HG02973 (cell line): ENCODE data around the gene RHOH.
"Not testable (repeated sequence)": the region's sequence is repeated elsewhere in the genome, so short reads cannot be mapped to it uniquely, and the experiment has no call there.

Experiments
- ATAC-seq: cut with Tn5 transposase; IDR thresholded peaks from one replicate; pipeline ENCODE4 v1.9.1; 2021; ENCODE audit warnings: moderate library complexity; ENCODE audit not compliant: unreplicated experiment

RHOH gene, protein sequence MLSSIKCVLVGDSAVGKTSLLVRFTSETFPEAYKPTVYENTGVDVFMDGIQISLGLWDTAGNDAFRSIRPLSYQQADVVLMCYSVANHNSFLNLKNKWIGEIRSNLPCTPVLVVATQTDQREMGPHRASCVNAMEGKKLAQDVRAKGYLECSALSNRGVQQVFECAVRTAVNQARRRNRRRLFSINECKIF

DNA sequence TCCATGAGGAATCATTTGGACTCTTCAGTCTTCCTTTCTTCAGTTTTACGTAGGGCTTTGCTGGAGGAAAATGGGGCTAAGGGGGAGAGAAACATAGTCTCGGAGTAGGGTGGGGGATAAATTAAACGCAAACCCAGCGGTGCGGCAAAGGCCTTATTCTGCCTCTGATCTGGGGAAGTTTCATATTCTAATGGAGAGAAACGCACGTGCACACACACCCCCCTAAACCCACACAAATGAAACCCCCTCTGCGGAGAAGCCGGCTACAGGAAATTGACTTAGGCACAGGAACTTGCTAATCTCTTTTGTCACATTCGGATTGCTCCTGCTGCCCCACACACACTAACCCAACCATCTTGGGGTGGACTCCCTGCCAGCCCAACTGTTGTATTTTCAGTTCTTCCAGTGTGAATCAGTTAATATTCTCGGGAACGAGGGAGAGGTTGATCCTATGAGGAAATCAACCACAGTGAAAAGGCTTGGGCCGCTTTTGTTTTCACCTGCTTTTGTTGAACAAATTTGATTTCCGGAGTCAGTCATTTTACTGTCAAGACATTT lies at the start of gene RHOH:
Gene RHOH, plus strand, starts transcription at position 308 of the 558 bp plus-strand sequence. CDS start 46,356 bp downstream, outside the sequence.
- ATAC-seq, result peak; percentile 21

- not testable (repeated sequence) for ATAC-seq
Measured at GRCh38 chr4:40147490-40147889, 49.3 kb upstream of the RHOH start.

DNA sequence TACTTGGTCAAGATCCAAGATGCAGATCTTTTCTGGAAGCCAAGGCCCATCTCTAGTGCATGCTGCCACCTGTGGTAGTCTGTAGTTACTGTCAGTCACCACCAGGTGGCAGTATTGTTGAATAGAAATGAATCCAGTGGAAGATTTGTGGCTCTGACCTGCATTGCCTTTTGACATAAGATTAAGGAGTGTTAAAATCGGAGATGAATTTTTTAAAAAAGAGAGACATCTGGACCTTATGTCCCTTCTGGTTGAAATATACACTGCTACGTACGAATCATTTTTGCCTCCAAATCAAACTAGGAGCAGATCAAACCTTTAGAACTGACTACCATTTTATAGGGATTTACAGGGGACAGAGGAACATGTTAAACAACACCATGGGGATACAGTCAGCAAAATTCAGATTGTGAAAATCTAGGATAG lies 46.9 kb upstream of the RHOH start:
- no peak for ATAC-seq

DNA sequence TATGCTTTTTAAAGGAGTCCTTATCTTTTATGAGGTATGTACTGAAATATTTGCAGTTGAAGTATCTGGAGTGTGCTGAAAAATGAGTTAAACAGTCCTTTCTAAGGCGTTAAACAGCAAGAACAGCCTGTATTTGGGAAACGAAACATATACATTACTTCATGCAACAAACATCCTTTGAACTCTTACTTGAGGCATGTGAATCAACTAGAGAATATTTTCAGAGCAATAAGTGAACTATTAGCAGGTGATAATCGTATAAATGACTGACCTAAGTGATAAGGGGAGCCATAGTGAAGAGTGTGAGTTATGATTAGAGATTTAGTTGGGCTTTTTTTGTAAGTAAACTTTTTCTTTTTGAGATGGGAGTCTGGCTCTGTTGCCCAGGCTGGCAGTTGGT lies 45.9 kb upstream of the RHOH start:
- no peak for ATAC-seq

- ATAC-seq, result no peak
Measured at GRCh38 chr4:40152637-40153036, 44.2 kb upstream of the RHOH start.

DNA sequence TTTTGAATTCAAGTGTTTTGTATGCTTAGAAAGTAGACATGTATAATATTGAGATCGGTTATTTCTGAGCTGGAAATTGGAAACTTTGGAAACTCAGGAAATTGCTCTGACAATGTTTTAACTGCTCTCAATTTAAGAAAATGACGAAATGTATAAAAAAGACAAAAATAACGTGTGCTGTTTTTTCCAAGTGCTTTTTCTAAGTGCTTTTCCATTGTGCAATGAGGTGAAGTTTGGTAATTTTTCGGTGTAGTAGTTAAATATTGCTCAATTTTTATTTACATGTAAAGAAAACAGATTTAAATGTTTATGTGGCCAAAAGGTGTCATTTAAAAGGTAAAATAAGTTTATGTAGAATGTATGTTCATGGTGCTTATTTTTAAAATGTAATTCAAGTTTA lies 39.4 kb upstream of the RHOH start:
- ATAC-seq, result no peak

DNA sequence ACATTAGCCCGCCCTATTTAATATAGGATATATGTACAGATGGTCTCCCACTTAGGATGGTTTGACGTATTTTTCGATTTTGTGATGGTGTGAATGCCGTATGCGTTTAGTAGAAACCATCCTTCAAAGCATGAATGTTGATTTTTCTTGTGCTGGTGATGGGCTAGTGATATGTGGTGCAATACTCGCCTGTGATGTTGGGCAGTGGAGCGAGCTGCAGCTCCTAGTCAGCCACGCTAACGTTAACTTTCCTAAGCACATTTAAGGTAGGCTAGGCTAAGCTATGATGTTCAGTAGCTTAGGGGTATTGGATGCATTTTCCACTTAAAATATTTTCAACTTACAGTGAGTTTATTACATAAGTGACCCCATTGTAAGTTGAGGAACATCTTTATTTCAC lies 36.6 kb upstream of the RHOH start:
- no peak for ATAC-seq

- no peak for ATAC-seq
Measured at GRCh38 chr4:40164459-40164858, 32.4 kb upstream of the RHOH start.

DNA sequence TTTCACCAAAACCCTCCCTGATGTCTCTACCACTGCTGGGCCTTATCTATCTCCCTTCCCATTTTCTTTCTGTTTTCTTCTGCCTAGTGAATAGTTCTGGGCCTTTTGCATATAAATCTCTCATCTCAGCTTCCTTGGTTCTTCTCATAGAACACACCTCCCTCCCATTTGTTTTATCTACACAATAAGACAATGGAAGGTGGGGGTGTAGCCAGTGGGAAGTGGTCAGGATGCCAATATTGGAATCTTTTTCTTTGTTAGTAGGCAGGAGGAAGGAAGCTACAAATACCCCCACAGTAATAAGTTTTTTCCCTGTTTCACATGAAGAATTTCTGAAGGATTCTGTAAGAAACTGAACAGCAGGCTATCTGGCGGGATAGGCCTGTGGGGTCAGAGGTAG lies 30.9 kb upstream of the RHOH start:
- ATAC-seq, result no peak

GRCh38 chr4:40168070-40168469 lies 28.8 kb upstream of the RHOH start:
- no peak for ATAC-seq

GRCh38 chr4:40170588-40170987 lies 26.2 kb upstream of the RHOH start:
- ATAC-seq, result peak; percentile 64

DNA sequence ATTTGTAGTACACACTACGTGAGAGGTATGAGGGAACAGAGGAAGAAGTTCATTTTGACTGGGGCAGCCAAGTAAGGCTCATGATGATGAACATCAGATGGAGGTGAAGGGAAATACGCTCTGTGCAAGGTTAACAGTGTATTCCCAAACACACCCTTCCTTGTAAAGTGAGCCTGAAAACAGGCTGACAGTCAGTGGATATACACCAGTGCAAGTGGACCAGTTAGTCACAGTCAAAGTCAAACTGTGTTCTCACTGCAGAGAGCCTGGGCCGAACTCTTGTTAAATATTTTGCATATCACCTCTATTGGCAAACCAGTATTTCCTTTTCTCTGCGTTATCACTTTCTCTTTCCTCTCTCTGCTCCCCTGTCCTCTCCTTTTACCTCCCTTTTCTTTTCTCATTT lies 23.4 kb upstream of the RHOH start:
- peak; percentile 71 for ATAC-seq

- no peak for ATAC-seq
Measured at GRCh38 chr4:40176602-40177001, 20.2 kb upstream of the RHOH start.

DNA sequence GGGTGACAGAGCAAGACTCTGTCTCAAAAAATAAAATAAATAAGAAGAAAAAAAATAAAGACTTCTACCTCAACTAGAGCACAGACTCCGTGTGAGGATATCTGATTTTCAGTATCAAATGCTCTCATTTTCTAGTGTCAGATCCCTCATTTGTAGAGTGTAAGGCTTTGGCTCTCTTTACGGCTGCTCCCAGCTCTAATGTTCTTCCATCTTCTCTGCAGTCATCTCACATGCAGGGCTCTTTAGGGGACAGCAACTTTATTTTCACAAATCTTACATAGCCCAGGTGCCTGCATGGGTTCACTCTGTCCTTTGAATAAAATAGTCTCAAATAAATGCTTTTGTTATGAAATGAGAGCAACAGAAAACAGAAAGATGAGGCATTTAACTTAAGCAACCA lies 19.2 kb upstream of the RHOH start:
- ATAC-seq, result no peak

- ATAC-seq, result no peak
Measured at GRCh38 chr4:40178672-40179071, 18.2 kb upstream of the RHOH start.

DNA sequence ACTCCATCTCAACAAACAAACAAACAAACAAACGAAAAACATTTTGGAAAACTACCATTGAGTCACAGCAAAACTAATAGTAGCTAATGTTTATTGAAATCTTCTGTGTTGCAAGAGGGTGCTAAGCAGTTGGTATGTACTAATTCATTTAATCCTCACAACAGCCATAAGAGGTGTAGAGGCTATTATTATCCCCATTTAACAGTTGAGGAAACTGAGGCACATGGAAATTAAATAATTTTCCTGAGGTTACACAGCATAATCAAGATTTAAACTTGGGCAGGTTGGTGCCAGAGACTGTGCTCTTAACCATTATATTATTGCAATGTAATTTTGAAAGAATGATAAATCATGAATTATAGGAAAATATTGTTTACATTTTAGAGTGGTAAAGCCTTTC lies 17.5 kb upstream of the RHOH start:
- ATAC-seq, result no peak

DNA sequence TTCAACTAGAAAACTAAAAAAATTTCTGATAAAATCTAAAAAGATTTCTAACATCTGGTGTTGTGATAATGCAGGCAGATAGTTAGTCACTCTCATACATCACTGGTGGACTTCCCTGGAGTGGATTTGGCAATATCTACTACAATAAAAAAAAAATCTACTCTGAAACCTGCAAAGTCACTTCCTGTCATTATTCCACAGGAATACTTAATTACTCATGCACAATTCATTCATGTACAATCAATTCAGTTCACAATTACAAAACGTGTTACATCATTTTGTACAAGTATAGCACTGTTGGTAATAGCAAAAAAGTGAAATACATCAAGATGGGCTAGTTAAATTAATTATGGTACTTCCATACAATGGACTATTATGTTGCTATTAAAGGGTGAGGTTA lies 16.5 kb upstream of the RHOH start:
- ATAC-seq, result no peak

- ATAC-seq, result no peak
Measured at GRCh38 chr4:40182001-40182400, 14.8 kb upstream of the RHOH start.

- no peak for ATAC-seq
Measured at GRCh38 chr4:40182954-40183353, 13.9 kb upstream of the RHOH start.

DNA sequence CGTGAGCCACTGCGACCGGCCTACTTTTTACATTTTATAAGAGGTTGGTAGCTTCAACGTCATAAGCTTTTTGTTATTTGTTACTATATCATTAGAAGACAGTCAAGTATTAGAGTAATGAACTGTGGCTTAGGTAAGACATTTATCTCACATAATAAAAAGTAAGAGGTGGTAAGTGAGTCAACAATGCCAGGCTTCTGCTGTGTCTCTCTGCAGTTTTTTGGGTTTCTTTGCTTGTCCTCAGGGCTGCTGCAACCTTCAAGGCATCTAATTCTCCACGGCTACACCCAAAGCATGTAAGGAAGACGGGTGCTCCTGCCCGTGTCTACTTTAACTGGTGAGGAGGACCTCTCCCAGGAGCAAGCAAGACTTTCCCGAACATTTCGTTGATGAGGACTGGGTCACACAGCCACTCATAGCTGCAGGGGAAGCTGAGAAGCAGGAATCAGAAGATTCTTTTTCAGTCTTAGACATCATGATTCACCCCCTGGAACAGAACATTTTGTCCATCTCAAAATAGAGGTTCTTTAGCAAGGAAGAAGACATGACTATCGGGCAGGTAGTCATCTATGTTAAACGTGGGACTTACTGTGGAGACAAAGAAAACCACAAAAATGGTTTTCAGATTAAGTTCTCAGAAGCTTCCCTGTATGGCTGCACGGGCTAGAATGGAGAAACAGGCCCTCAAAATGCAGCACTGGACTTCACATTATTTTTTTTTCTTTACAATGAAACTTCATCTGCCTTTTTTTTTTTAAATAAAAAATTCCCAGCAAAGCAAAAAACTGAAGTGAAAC lies 13.0 kb upstream of the RHOH start:
- ATAC-seq, result peak; percentile 41

GRCh38 chr4:40185830-40186664 lies 10.8 kb upstream of the RHOH start:
- peak; percentile 35 for ATAC-seq
